Colon (tissue), 2 donors: ENCODE data around the gene TFE3.

Experiments
- FAIRE-seq: peaks from 2 replicates; lab custom pipeline; 2012; peaks lifted over from hg19 to GRCh38; lab: Jason Lieb, UNC
- donor health status: control.
- donor health status: control.

Gene TFE3

GRCh38 chrX:49043220-49043986 lies at the start of gene TFE3:
TFE3 (minus strand) TSS chrX:49043357; CDS start chrX:49043226, 131 bp downstream.
- peak; percentile 98 for FAIRE-seq

- FAIRE-seq, result no peak
Measured at GRCh38 chrX:49089553-49089952, 46.4 kb upstream of the TFE3 start.

- FAIRE-seq, result no peak
Measured at GRCh38 chrX:49082271-49082871, 39.2 kb upstream of the TFE3 start.

- no peak for FAIRE-seq
Measured at GRCh38 chrX:49079489-49080428, 36.6 kb upstream of the TFE3 start, which contains the start of gene WDR45. WDR45 (minus strand) TSS chrX:49079887; CDS start chrX:49078095, 1,792 bp downstream.

- no peak for FAIRE-seq
Measured at GRCh38 chrX:49077941-49078340, 34.8 kb upstream of the TFE3 start.

GRCh38 chrX:49075347-49075746 lies 32.2 kb upstream of the TFE3 start:
- no peak for FAIRE-seq

- FAIRE-seq, result peak; percentile 72
Measured at GRCh38 chrX:49073601-49074575, 30.7 kb upstream of the TFE3 start, which contains the start of gene PRAF2. PRAF2 (minus strand) TSS chrX:49074002; CDS start chrX:49073987, 15 bp downstream.

GRCh38 chrX:49072712-49073095 lies 29.5 kb upstream of the TFE3 start:
- FAIRE-seq, result no peak

GRCh38 chrX:49071877-49072711 lies 28.9 kb upstream of the TFE3 start:
- no peak for FAIRE-seq

- no peak for FAIRE-seq
Measured at GRCh38 chrX:49070988-49071387, 27.8 kb upstream of the TFE3 start.

GRCh38 chrX:49069038-49069437 lies 25.9 kb upstream of the TFE3 start:
- FAIRE-seq, result no peak

GRCh38 chrX:49067285-49068120 lies 24.3 kb upstream of the TFE3 start:
- no peak for FAIRE-seq

- FAIRE-seq, result no peak
Measured at GRCh38 chrX:49066690-49067089, 23.5 kb upstream of the TFE3 start.

GRCh38 chrX:49066278-49066677 lies 23.1 kb upstream of the TFE3 start:
- FAIRE-seq, result no peak

- FAIRE-seq, result no peak
Measured at GRCh38 chrX:49064735-49065134, 21.6 kb upstream of the TFE3 start.

GRCh38 chrX:49064303-49064702 lies 21.1 kb upstream of the TFE3 start:
- no peak for FAIRE-seq

GRCh38 chrX:49063715-49064114 lies 20.6 kb upstream of the TFE3 start:
- no peak for FAIRE-seq

- no peak for FAIRE-seq
Measured at GRCh38 chrX:49061916-49062315, 18.8 kb upstream of the TFE3 start.

- no peak for FAIRE-seq
Measured at GRCh38 chrX:49061490-49061889, 18.3 kb upstream of the TFE3 start.
